Measurements from ENCODE around the gene CHD5. TPM values are rescaled to one million over a fixed set of nuclear protein-coding genes. Genes with fewer than 3 reads are reported as not detected.

The CHD5 gene
- total and polyA plus RNA-seq, 2 experiments from 2014 or later: 0.11 to 0.24 TPM

DNA sequence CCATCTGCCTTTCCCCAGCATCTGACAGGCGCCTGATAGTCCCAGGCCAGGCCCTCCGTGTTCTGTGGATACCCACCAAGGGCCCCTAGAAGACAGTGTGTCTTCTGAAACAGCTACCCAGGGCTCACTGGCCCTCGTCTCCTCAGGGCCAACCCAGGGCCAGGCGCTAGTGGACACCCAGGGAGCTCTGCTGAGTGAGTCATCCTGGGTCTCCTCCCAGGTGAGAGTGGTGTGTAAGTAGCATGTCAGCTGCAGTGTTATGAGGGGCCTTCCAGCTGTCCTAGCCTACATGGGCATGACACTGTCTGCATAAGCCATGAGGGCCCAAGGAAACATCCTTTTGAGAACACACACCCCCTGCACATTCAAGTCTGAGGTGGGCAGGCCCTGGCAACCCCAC lies 36.7 kb downstream of the CHD5 start:
- no peaks in the 10 kb centered on the region for H3K9me3 ChIP-seq (ENCODE audit: low read depth)
- no peak overlapping the region for H3K4me3 ChIP-seq
- no peak for DNase-seq (ENCODE audit: low read depth in 1 of 2, low spot score in 1 of 2)

DNA sequence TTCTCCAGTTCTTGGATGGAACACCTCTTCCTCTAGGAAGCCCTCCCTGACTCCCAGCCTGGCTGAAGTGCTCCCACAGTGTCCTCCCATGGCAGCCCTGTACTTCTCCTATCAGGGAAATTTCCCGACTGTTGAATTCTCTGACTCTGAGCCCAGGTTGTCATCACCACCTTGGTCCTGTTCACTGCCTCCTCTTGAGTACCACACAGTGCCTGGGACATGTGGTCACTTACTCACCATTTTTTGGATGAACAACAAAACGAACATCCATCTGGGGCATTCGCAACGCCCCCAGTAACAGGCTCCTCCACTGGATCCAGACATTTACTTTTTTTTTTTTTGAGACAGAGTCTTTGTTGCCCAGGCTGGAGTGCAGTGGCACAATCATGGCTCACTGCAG lies 37.4 kb downstream of the CHD5 start:
- TF ChIP-seq, protein P1, sequence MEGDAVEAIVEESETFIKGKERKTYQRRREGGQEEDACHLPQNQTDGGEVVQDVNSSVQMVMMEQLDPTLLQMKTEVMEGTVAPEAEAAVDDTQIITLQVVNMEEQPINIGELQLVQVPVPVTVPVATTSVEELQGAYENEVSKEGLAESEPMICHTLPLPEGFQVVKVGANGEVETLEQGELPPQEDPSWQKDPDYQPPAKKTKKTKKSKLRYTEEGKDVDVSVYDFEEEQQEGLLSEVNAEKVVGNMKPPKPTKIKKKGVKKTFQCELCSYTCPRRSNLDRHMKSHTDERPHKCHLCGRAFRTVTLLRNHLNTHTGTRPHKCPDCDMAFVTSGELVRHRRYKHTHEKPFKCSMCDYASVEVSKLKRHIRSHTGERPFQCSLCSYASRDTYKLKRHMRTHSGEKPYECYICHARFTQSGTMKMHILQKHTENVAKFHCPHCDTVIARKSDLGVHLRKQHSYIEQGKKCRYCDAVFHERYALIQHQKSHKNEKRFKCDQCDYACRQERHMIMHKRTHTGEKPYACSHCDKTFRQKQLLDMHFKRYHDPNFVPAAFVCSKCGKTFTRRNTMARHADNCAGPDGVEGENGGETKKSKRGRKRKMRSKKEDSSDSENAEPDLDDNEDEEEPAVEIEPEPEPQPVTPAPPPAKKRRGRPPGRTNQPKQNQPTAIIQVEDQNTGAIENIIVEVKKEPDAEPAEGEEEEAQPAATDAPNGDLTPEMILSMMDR (IDR thresholded peaks at IDR 0.05; ENCODE audit: low read depth, low read length): no peak
- H3K9me3 ChIP-seq (ENCODE audit: low read depth): no peaks in the 10 kb centered on the region
- no peaks in the 10 kb centered on the region for H3K36me3 ChIP-seq
- H3K27me3 ChIP-seq: peaks cover 22% of the 10 kb centered on the region
- no peaks in the 10 kb centered on the region for H3K4me1 ChIP-seq (ENCODE audit: low read depth)
- no peak overlapping the region for H3K27ac ChIP-seq
- H3K4me3 ChIP-seq: no peak overlapping the region
- DNase-seq (ENCODE audit: low read depth in 1 of 2, low spot score in 1 of 2): no peak

More for the DNA sequence above, 36.7 kb downstream of the CHD5 start:
- Histone ChIP-seq H3K36me3 (no peaks in the 10 kb centered on the region), H3K4me1 (ENCODE audit: low read depth) (no peaks in the 10 kb centered on the region), H3K27me3 (peaks cover 28% of the 10 kb centered on the region), H3K27ac (no peak overlapping the region)
- TF ChIP-seq, protein P1 (IDR thresholded peaks at IDR 0.05; ENCODE audit: low read depth, low read length): no peak

DNA sequence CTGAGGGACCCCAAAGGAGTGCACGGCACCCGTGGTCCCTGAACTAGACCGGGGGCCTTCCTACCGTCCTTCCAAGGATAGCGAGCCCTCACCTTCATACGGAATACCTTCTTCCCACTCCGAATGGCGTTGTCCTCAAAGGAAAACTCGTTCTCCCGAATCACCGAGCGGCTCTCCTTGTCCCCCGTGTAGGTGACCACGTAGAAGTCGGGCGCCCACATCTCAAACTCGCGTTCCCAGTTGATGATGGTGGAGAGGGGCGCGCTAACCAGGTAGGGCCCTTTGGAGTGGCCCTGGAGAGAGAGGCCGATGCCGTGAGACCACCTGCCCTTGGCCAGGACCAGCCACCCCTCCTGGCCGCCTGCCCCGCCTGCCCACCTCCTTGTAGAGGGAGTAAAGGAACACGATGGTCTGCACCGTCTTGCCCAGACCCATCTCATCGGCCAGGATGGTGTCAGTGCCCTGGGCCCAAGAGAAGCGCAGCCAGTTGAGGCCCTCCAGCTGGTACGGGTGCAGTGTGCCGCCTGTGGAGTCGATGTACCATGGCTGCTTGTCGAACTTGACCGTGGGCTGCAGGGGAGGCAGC lies 38.0 kb downstream of the CHD5 start:
- H3K4me3 ChIP-seq: no peak overlapping the region
- no peak for DNase-seq (ENCODE audit: low read depth in 1 of 2, low spot score in 1 of 2)

DNA sequence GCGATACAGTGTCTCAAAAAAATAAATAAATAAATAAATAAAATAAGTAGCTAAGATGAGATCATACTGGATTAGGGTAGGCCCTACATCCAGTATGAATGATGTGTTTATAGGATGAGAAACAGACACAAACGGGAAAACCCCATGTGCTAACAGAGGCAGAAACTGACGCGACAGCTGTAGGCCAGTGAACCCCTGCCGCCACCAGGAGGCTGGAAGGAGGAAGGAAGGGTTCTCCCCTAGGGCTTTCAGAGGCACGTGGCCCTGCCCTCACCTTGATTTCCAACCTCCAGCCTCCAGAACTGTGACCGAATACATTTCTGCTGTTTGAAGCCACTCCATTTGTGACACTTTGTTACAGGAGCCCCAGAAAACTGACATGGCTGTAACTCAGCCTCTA lies 38.5 kb downstream of the CHD5 start:
- Histone ChIP-seq H3K27ac (no peak overlapping the region), H3K36me3 (no peaks in the 10 kb centered on the region)
- no peak for DNase-seq (ENCODE audit: low read depth in 1 of 2, low spot score in 1 of 2)

More for the DNA sequence above, 38.0 kb downstream of the CHD5 start:
- TF ChIP-seq, protein P1 (IDR thresholded peaks at IDR 0.05; ENCODE audit: low read depth, low read length): no peak
- H3K9me3 ChIP-seq (ENCODE audit: low read depth): no peaks in the 10 kb centered on the region
- peaks cover 16% of the 10 kb centered on the region for H3K27me3 ChIP-seq
- H3K36me3 ChIP-seq: no peaks in the 10 kb centered on the region
- H3K27ac ChIP-seq: no peak overlapping the region
- no peaks in the 10 kb centered on the region for H3K4me1 ChIP-seq (ENCODE audit: low read depth)

DNA sequence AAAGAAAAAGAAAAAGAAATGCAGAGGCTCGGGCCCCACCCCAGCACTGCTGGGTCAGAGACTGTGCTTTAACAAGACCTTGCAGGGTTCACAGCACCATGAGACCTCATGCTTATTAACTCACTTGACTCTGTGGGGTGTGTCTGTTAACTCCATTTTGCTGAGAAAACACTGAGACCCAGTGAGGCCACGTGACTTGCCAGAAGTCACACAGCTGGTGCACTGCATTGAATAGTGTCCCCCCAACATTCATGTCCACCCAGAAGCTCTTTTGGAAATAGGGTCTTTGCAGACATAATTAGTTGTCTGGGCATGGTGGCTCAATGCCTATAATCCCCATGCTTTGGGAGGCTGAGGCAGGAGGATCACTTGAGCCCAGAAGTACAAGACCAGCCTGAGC lies 39.7 kb downstream of the CHD5 start:
- Histone ChIP-seq H3K4me1 (ENCODE audit: low read depth) (no peaks in the 10 kb centered on the region), H3K27me3 (peaks cover under 1% of the 10 kb centered on the region), H3K27ac (no peak overlapping the region), H3K4me3 (no peak overlapping the region), H3K36me3 (no peaks in the 10 kb centered on the region), H3K9me3 (ENCODE audit: low read depth) (no peaks in the 10 kb centered on the region)
- TF ChIP-seq, protein P1 (IDR thresholded peaks at IDR 0.05; ENCODE audit: low read depth, low read length): no peak
- no peak for DNase-seq (ENCODE audit: low read depth in 1 of 2, low spot score in 1 of 2)

More for the DNA sequence above, 38.5 kb downstream of the CHD5 start:
- TF ChIP-seq, protein P1 (IDR thresholded peaks at IDR 0.05; ENCODE audit: low read depth, low read length): peak; percentile 8
- H3K4me3 ChIP-seq: no peak overlapping the region
- H3K4me1 ChIP-seq (ENCODE audit: low read depth): no peaks in the 10 kb centered on the region
- no peaks in the 10 kb centered on the region for H3K9me3 ChIP-seq (ENCODE audit: low read depth)
- peaks cover 11% of the 10 kb centered on the region for H3K27me3 ChIP-seq

Measured in cardiac muscle cell (in vitro differentiated cells and primary cell).